Esophagus muscularis mucosa (tissue), 4 donors: ENCODE data around the gene NAT8. TPM values are rescaled to one million over a fixed set of nuclear protein-coding genes. Genes with fewer than 3 reads are reported as not detected.
"Not testable (repeated sequence)": the region's sequence is repeated elsewhere in the genome, so short reads cannot be mapped to it uniquely, and the experiment has no call there.

Experiments
- DNase-seq: peaks from one replicate; pipeline ENCODE4 v3.0.0-alpha.2; 2017; ENCODE audit errors: extremely low spot score
- H3K27ac ChIP-seq, 4 donors: fragments of 200-600 bp; sonication (generic); replicated peaks in 1 of 4; 1 replicate in 3 of 4; 2 replicates in 1 of 4; pipeline ENCODE4 v1.5.1; 2016 to 2019; ENCODE audit warnings: mild to moderate bottlenecking in 1 of 4
- H3K27me3 ChIP-seq, 4 donors: fragments of 200-600 bp; sonication (generic); one replicate each; pipeline versions ENCODE4 v1.5.1 to v1.6.0; 2016 to 2019
- H3K36me3 ChIP-seq, 4 donors: fragments of 200-600 bp; sonication (generic); one replicate each; pipeline ENCODE4 v1.5.1; 2016 to 2019
- H3K4me1 ChIP-seq, 4 donors: fragments of 200-600 bp; sonication (generic); one replicate each; pipeline ENCODE4 v1.5.1; 2016 to 2019
- H3K4me3 ChIP-seq, 4 donors: fragments of 200-600 bp; sonication (generic); 1 replicate in 2 of 4; 2 replicates in 2 of 4; pipeline ENCODE4 v1.5.1; 2016 to 2019; ENCODE audit warnings: mild to moderate bottlenecking in 4 of 4, moderate library complexity in 1 of 4
- H3K9me3 ChIP-seq, 4 donors: fragments of 200-600 bp; sonication (generic); 1 replicate in 3 of 4; 2 replicates in 1 of 4; pipeline ENCODE4 v1.5.1; 2016 to 2019
- CTCF ChIP-seq, 3 experiments: fragments of 200-600 bp in 2 of 3; fragments of 450-650 bp in 1 of 3; sonication (generic) in 2 of 3; IDR thresholded peaks; one replicate each; pipeline ENCODE4 v1.5.1; 2017 to 2019; ENCODE audit warnings: antibody characterized with exemption in 3 of 3, mild to moderate bottlenecking in 2 of 3, moderate library complexity in 1 of 3
- EP300 ChIP-seq: sonication (generic); formaldehyde crosslinking; IDR thresholded peaks from one replicate; pipeline ENCODE4 v1.6.1; 2017; ENCODE audit warnings: antibody characterized with exemption
- POLR2A ChIP-seq: fragments of 450-650 bp; IDR thresholded peaks from one replicate; pipeline ENCODE4 v1.6.1; 2017; ENCODE audit warnings: antibody characterized with exemption, moderate library complexity, mild to moderate bottlenecking, low read depth
- POLR2AphosphoS5 ChIP-seq, 2 donors: sonication (generic); formaldehyde crosslinking; IDR thresholded peaks; one replicate each; pipeline ENCODE4 v1.6.1; 2017; ENCODE audit warnings: antibody characterized with exemption in 2 of 2
- WGBS: methylation state at CpG from one replicate; pipeline ENCODE4 v1.1.5; 2018; 5-methylcytosine and 5-hydroxymethylcytosine counted together
- intact Hi-C: fragments of 100-400 bp; cut with DNase I; formaldehyde crosslinking; loops from one replicate; pipeline ENCODE4 v1.15.1; 2023
- total RNA-seq, 4 donors: library from RNA; depleted of rRNA; stranded (reverse); fragments of >200 nt; gene quantifications; one replicate each; pipeline versions ENCODE4 v1.1.0 to v1.2.1, GENCODE V29; 2016

NAT8 gene
- total RNA-seq, 4 donors from 2014 or later = not detected

GRCh38 chr2:73614997-73615396, 27.2 kb downstream of the NAT8 start:
- Histone ChIP-seq H3K4me1 (no peaks in the 10 kb centered on the region), H3K4me3 (no peak overlapping the region), H3K9me3 (no peaks in the 10 kb centered on the region), H3K27ac (no peak overlapping the region), H3K27me3 (no peaks in the 10 kb centered on the region), H3K36me3 (peaks cover 0 to 25% (median 7%) of the 10 kb centered on the region in 4 donors)
- intact Hi-C loops = no loop called here
- no peak for DNase-seq
- TF ChIP-seq EP300 = no peak
- no peak for TF ChIP-seq CTCF (IDR thresholded peaks at IDR 0.05)
- no peak for TF ChIP-seq POLR2A

- DNase-seq = no peak
- Histone ChIP-seq H3K9me3 (no peaks in the 10 kb centered on the region), H3K4me1 (no peaks in the 10 kb centered on the region), H3K27me3 (no peaks in the 10 kb centered on the region), H3K27ac (no peak overlapping the region), H3K4me3 (no peak overlapping the region), H3K36me3 (peaks cover 0 to 33% (median 11%) of the 10 kb centered on the region in 4 donors)
- WGBS = 87% methylated on average over 3 of the region's 3 CpGs
- TF ChIP-seq POLR2AphosphoS5 (IDR thresholded peaks at IDR 0.05) (no peak), EP300 (no peak), CTCF (IDR thresholded peaks at IDR 0.05) (no peak), POLR2A (no peak)
- intact Hi-C loops = no loop called here
These were observed 28.1 kb downstream of the NAT8 start for GRCh38 chr2:73614105-73614504.

- Histone ChIP-seq H3K4me3 (no peak overlapping the region), H3K4me1 (no peaks in the 10 kb centered on the region), H3K9me3 (no peaks in the 10 kb centered on the region), H3K36me3 (peaks cover 0 to 46% (median 18%) of the 10 kb centered on the region in 4 donors), H3K27ac (no peak overlapping the region), H3K27me3 (no peaks in the 10 kb centered on the region)
- DNase-seq = no peak
- 95% methylated on average over 1 of the region's 1 CpG for whole genome bisulfite sequencing
- intact Hi-C loops = no loop called here
- no peak for TF ChIP-seq POLR2AphosphoS5 (IDR thresholded peaks at IDR 0.05)
- TF ChIP-seq POLR2A = no peak
- TF ChIP-seq CTCF (IDR thresholded peaks at IDR 0.05) = no peak
- no peak for TF ChIP-seq EP300
These were observed 30.4 kb downstream of the NAT8 start for GRCh38 chr2:73611867-73612266.

GRCh38 chr2:73611193-73611592, 31.0 kb downstream of the NAT8 start:
- no peak for DNase-seq
- Histone ChIP-seq H3K4me3 (no peak overlapping the region), H3K9me3 (no peaks in the 10 kb centered on the region), H3K4me1 (no peaks in the 10 kb centered on the region), H3K27ac (no peak overlapping the region), H3K36me3 (peaks cover 0 to 49% (median 18%) of the 10 kb centered on the region in 4 donors), H3K27me3 (no peaks in the 10 kb centered on the region)
- 93% methylated on average over 3 of the region's 4 CpGs for WGBS
- intact Hi-C loops = no loop called here
- TF ChIP-seq POLR2AphosphoS5 (IDR thresholded peaks at IDR 0.05) (no peak), EP300 (no peak), CTCF (IDR thresholded peaks at IDR 0.05) (no peak)

GRCh38 chr2:73610111-73610510, 32.1 kb downstream of the NAT8 start:
- no peaks in the 10 kb centered on the region for H3K4me1 ChIP-seq
- H3K36me3 ChIP-seq = peaks cover 0 to 47% (median 18%) of the 10 kb centered on the region in 4 donors
- TF ChIP-seq POLR2AphosphoS5 (IDR thresholded peaks at IDR 0.05) = no peak
- no peak for TF ChIP-seq POLR2A
- no peak for TF ChIP-seq CTCF (IDR thresholded peaks at IDR 0.05)
- no peak for TF ChIP-seq EP300
- intact Hi-C loops = no loop called here
- H3K27me3 ChIP-seq = no peaks in the 10 kb centered on the region
- 75% methylated on average over 3 of the region's 3 CpGs for WGBS
- no peak overlapping the region for H3K27ac ChIP-seq
- H3K4me3 ChIP-seq = no peak overlapping the region
- no peaks in the 10 kb centered on the region for H3K9me3 ChIP-seq
- no peak for DNase-seq

GRCh38 chr2:73604589-73604988, 37.6 kb downstream of the NAT8 start:
- H3K36me3 ChIP-seq = peaks cover 35 to 74% (median 47%) of the 10 kb centered on the region in 4 donors
- 75% methylated on average over 2 of the region's 2 CpGs for WGBS

GRCh38 chr2:73603099-73603588, 39.1 kb downstream of the NAT8 start:
- peaks cover 35 to 64% (median 40%) of the 10 kb centered on the region in 4 donors for H3K36me3 ChIP-seq
- H3K27me3 ChIP-seq, intact Hi-C loops, H3K9me3 ChIP-seq, H3K27ac ChIP-seq, H3K4me1 ChIP-seq, DNase-seq, H3K4me3 ChIP-seq: not testable (repeated sequence)
- 72% methylated on average over 4 of the region's 4 CpGs for WGBS

More at GRCh38 chr2:73604589-73604988, 37.6 kb downstream of the NAT8 start:
- H3K9me3 ChIP-seq, intact Hi-C loops, H3K27ac ChIP-seq, H3K4me3 ChIP-seq, H3K4me1 ChIP-seq, H3K27me3 ChIP-seq: not testable (repeated sequence)
- DNase-seq = peak; percentile 45
